Fibroblast of lung (primary cell): ENCODE data around the gene RNF32.

Source experiments
- CTCF ChIP-seq, 2 donors: IDR thresholded peaks in 1 of 2; conservative IDR thresholded peaks in 1 of 2; 1 replicate in 1 of 2; 2 replicates in 1 of 2; pipeline ENCODE4 v1.5.1; 2011 to 2012; ENCODE audit warnings: low read length in 2 of 2, control low read depth in 1 of 2, inconsistent platforms in 1 of 2, low read depth in 1 of 2, mild to moderate bottlenecking in 1 of 2
- EZH2 ChIP-seq: IDR thresholded peaks from 2 replicates; pipeline ENCODE4 v1.5.1; 2012; ENCODE audit warnings: low read length, control low read depth, mild to moderate bottlenecking; ENCODE audit errors: missing control alignments

GRCh38 chr7:156604836-156605695 is 35.5 kb upstream of the RNF32 start:
- no peak for TF ChIP-seq EZH2
- TF ChIP-seq CTCF (conservative IDR thresholded peaks at IDR 0.05 in 1 of 2, IDR thresholded peaks at IDR 0.05 in 1 of 2; ENCODE audit: low read depth in 1 of 2, low read length in 2 of 2), result no peak
